ENCODE measurements around the gene GNAO1.
A peak's percentile ranks its signal among the peaks of the same experiment; 100 is the strongest.

DNA sequence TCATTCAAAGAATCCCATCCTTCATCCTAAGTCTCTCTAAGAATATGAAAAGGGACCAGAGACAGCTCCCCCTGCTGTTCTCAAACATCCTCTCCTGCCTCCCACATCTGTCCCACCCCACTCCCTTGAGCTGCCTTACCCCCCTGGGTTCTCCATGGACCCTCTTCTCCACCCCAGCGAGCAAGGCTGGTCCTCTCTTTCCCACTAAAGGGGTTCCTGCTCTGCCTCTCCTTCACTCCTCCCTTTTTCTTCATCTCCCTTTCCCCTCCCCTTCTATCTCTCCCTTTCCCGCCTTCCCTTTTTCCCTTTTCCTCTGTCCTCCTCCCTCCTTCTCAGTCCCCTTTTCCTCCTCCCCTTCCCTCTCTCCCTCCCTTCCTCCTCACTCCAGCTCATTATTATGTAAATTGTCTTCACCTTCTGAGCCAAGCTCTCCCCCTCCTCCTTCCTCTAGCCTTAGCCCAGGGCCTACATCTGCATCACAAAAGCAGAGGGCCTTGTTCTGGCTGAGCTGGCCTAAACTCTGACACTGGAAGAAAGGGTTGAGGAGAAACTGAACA is 90.0 kb downstream of the GNAO1 start:
- no peak for TF ChIP-seq EZH2 (IDR thresholded peaks at IDR 0.05; ENCODE audit: borderline replicate concordance, low read depth, low read length, poor library complexity, severe bottlenecking)
- TF ChIP-seq, protein P1, sequence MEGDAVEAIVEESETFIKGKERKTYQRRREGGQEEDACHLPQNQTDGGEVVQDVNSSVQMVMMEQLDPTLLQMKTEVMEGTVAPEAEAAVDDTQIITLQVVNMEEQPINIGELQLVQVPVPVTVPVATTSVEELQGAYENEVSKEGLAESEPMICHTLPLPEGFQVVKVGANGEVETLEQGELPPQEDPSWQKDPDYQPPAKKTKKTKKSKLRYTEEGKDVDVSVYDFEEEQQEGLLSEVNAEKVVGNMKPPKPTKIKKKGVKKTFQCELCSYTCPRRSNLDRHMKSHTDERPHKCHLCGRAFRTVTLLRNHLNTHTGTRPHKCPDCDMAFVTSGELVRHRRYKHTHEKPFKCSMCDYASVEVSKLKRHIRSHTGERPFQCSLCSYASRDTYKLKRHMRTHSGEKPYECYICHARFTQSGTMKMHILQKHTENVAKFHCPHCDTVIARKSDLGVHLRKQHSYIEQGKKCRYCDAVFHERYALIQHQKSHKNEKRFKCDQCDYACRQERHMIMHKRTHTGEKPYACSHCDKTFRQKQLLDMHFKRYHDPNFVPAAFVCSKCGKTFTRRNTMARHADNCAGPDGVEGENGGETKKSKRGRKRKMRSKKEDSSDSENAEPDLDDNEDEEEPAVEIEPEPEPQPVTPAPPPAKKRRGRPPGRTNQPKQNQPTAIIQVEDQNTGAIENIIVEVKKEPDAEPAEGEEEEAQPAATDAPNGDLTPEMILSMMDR (conservative IDR thresholded peaks at IDR 0.05; ENCODE audit: low read depth, low read length), result peak; percentile 49
